NAMALWA (cell line): ENCODE data around the gene TEDDM1.
"Not testable (repeated sequence)": the region's sequence is repeated elsewhere in the genome, so short reads cannot be mapped to it uniquely, and the experiment has no call there.

Source experiments
- DNase-seq: peaks from one replicate; pipeline ENCODE4 v3.0.0-alpha.2; 2015; ENCODE audit warnings: low spot score

The TEDDM1 gene

DNA sequence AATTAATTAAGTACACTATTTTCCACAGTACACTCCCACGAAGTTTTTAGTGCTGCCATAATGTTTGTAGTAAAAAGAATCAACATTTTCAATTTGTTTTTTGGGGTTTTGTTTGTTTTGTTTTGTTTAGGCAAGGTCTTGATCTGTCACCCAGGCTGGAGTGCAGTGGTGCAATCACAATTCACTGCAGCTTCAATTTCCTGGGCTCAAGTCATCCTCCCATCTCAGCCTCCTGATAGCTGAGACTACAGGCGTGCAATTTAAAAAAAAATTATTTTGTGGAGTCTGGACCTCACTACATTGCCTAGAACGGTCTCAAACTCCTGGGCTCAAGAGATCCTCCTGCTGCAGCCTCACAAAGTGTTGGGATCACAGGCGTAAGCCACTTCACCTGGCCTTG is 20.3 kb downstream of the TEDDM1 start:
- DNase-seq: no peak

DNA sequence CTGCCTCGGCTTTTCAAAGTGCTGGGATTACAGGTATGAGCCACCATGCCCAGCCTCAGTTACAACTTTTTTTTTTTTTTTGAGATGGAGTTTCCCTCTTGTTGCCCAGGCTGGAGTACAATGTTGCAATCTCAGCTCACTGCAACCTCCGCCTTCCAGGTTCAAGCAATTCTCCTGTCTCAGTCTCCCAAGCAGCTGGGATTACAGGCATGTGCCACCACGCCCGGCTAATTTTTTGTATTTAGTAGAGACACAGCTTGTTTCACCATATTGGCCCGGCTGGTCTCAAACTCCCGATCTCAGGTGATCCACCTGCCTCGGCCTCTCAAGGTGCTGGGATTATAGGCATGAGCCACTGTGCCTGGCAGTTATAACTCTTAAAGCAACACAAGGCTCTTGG is 20.7 kb downstream of the TEDDM1 start:
- DNase-seq: not testable (repeated sequence)

DNA sequence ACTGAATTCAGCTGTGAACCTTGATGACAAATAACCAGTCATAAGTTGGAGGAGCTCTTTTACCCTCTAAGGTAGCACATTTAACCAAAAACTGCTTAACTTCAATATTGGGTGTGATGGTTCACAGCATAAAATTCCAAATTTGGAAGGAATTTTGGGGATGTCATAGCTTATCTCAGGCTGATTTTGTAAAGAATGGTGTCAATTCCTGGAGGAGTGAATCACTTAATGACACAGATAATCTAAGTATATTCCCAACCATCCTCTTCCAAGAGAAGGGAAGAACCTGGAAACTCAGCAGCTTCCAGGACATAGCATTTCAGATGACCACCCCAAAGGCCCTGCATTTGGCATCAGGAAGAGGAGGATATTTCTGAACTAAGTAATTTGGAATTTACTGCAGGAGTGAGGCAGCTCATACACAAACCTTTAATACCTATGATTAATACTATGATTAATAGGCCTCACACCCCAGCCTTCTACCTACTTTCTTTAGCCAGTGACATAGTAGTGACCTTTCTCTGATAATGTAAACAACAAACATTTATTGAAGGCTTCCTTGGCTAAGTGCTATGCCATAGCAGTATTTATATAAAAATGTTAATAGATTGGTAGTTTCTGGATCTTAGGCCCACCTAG is 23.4 kb downstream of the TEDDM1 start:
- no peak for DNase-seq

DNA sequence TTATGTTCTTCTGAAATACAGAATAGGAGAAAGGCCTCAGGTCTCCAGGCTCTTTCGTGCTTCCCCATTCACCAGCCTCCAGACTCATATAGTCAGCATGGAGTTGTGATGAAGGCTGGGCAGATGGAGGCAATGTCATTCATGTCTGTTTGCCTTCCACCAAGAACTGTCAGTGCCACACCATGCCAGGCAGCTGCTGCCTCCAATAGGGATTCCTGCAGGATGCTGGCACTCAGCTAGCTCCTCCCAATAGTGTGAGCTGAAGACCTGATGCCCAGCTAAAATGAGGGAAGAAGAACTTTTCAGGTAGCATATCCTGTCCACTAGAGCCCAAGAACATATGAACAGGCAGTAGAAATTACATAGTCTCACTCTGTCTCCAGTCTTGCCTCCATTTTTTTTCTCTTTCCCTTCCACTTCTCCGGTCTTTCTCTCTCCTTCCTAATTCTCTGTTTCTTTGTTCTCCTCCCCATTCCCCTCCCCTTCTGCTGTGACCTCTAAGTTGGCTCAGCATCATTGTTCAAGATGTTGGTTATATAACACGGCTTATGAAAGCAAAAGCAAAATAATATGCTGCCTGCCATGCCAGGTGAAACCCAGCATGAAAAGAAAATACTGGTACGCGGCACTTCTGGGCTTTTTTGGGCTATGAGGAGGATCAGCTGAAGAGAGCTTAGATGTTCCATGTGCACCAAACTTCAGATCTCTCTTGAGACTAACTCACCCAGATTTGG is 26.2 kb downstream of the TEDDM1 start:
- DNase-seq: no peak

DNA sequence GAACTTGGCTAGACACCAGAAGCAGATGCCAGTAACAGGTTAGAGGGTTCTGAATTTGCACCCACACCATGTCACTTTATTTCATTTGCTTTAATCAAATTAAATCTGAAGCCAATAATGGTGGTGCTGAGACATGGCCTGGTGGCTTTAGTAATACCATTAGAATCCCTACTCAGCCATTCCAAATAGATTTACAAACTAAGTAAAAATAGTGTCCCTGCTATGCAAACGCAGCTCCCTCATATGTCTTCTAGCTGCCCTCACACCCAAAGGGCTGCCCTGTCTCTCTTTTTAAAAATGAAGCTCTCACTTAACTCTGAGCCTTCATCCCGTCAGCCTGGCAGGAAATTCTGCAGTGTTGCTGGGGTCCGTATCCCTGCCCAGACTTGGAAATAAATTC is 29.9 kb downstream of the TEDDM1 start:
- DNase-seq: no peak

DNA sequence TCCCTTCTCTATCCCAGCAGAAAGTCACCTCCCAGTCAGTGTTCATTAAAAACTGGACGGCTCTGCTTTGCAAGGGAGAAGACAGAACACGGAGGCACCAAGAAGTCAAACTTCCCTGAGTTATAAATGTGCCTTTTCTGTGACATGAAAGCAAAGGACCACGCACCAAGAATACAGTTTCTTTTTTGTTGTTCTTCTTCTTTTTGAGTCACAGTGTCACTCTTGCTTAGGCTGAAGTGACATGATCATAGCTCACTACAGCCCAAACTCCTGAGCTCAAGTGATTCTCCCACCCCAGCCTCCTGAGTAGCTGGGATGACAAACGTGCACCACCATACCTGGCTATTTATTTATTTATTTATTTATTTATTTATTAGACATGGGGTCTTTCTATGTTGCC is 31.6 kb downstream of the TEDDM1 start:
- DNase-seq: no peak

DNA sequence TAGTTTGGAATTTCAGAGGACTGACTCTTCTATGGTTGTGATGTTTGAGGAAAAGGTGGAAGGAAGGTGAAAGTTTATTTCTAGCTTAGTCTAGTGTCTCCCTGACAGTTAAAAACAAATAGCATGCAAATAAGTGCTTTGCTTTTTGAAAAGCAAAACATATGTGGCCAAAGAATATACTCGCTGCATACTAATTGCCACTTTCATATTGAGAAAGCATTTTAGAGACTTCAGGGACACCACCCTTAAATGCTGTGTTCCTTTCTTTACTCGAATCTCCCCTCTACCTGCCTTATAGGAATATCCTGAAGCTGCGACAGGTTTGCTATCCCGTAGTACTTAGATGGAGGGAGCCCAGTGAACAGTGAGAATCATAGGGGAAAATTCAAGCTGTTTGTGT is 32.1 kb downstream of the TEDDM1 start:
- DNase-seq: no peak

DNA sequence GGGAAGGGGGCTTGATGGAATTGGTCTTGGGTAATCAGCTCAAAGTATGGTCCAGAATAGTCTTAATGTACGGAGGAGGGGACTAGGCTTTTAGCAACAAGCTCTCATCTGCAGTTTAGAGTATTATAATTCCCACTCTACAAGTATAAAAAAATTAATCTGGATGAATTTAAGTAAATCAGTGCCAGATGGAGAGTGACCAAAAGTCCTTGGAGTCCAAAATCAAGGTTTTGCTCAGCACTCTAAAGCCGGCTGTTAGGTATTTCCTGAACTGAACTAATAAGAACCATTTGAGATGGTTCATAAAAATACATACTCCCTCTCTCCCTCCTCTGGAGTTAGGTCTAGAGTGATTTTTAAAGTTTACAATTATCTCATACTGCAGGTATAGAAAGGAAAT is 32.5 kb downstream of the TEDDM1 start:
- DNase-seq: no peak

DNA sequence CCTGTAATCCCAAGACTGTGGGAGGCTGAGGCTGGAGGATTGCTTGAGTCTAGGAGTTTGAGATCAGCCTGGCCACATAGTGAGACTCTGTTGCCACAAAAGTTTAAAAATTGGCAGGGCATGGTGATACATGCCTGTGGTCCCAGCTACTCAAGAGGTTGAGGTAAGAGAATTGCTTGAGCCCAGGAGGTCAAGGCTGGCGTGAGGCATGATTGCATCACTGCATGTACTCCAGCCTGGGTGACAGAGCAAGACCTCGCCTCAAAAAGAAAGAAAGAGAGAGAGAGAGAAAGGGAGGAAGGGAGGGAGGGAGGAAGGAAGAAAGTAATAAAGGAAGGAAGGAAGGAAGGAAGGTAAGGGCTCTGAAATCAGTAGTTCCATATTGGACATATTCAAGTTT is 33.9 kb downstream of the TEDDM1 start:
- DNase-seq: no peak

DNA sequence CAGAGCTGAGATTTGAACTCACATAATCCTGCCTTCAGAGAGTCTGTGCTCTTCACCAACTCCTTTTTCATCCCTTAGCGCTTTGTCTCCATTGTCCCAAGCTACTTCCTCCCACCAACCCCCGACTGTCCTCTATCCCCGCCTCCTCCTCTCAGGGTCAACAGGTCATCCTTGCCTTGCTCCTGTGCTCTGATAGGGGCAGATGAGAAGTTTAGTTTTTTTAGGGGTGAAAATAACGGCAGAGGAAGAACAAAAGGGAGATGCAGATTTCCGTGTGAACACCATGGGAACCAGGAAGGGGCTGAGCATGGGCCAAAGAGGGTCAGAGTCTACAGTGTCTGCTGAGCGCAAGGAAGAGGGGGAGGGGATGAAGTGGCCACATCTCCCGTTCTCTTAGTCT is 40.8 kb downstream of the TEDDM1 start:
- DNase-seq: no peak

DNA sequence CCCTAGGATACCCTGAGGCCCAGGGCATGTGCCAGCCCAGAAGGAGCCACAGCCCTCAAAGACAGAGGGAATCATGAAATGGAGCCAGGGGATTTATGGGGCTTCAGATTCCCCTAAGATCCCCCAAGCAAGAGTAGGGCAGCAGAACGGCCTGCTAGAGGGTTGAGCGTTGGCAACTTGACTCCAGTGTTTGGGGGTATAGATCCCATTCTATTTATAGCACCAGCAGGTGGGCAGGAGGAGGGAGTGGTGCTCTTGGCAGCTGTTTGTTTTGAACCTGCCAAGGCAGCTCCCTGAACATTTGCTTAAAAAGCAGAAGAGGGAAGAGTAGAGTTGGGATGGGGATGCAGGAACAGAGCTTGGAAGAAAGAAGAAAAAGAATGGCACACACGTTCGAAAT is 42.6 kb downstream of the TEDDM1 start:
- DNase-seq: no peak

DNA sequence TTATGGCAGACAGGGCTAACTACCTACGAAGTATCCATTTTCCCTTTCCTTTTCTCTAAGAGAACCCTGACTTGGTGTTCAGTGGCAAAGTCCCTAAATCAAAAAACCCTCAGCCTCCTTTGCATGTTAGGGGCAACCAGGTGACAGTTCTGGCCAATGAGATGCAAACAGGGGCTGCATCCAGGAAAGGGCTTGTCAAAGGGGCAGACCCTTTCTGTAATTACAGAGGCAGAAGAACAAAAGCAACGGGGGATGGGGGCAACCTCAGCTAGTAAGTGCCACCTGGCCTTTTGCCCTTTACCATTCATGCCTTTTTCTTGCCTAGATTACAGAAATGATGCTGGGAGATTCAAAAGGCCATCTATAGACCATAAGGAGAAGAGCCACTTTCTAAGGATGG is 43.3 kb downstream of the TEDDM1 start:
- DNase-seq: no peak

DNA sequence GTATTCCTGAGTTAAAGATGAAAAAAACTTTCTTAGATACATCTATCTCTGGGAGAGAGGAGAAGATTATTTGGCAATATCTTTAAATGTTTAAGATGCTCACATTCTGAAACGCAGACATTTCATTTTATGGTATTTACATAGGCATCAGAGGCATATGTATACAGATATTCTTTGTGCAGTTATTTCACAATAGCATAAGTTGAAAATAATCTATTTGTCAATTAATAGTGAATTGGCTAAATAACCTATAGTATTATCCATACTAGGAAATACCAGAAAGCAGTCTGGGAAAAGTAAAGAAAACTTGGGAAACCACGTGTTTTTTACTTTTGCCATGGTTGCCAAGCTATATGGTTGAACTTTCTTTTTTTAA is 44.8 kb downstream of the TEDDM1 start:
- no peak for DNase-seq

DNA sequence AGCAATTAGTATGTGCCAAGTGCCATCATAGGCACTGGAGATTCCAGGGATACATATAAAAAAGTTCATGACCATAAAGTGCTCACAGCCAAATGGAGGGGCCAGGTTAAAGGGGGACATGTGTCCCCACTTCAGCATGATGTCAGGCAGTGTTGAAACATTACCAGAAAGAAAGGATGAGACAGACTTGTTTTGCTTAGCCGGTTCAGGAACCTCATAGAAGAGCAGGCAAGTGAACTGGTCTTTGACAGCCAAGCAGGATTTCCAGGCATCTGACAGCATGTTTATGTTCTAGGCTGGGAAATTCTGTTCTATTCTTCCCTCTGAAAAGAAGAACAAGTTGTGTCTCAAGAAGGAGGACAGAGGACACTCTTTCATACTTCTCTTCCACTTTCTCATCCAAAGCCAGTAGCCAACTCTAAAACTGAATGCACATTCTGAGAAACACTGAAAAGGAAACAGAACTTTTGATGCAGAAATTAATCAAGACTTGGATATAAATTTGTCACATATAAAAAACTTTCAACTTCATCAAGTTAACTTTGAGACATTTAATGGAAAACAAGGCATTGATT is 48.6 kb downstream of the TEDDM1 start:
- no peak for DNase-seq

DNA sequence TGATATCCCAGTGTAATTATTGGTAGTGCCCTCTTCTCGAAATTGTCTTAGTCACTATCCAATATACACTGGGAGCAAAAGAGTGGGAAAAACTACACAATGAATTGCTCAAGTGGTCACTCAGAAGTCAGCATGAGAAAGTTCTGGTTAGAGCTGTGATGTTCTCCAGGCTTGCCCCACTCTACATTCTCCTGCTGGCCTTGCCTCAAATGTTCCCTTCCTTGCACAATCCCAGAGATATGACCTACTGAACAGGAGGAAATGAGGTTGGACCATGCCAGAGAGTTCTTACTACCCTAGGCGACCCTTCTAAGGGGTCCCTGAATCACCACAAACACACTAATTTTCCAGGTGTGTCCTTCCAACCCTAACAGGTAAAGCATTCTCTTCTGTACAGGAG is 49.6 kb downstream of the TEDDM1 start:
- DNase-seq: no peak

DNA sequence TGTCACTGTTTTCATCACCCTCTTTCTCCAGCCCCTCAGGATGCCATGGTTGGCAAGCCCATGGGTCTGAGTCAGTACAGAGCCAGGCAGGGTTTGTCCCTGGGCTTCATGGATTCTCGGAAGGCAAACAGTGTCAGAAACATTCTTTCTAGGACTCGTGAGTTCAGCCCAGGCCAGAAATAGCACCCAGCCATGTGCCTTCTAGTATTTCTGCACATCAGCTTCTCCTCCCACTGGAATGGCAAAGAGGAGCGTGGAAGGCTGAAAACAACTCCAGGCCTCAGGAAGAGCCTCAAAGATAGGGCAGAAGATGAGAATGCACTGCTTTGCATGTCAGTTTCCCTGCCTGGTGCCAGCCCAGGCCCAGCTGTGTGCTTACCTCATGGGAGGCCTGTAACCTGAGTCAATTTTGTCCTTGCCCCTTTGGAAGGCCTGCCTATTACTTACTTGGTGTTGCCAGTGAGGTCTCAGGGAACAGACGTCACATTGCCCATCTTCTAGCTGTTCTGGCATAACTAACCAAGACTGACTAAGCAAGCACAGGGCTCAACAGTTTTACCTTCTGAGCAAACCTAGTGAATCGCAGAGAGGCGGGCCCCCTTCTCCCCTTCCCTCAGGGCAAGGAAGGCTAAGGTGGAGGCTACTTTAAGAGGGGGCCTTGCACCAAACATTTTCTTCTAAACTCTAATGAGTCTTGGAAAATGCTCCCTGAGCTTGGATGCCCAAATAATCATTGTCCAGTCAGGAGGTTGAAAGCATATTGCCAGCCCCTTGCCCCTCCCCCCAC is 51.3 kb downstream of the TEDDM1 start:
- no peak for DNase-seq
